HG02642 (cell line): ENCODE data around the gene KCTD15.
A peak's percentile ranks its signal among the peaks of the same experiment; 100 is the strongest.

Experiments used
- ATAC-seq: cut with Tn5 transposase; IDR thresholded peaks from one replicate; pipeline ENCODE4 v1.9.1; 2021; ENCODE audit warnings: mild to moderate bottlenecking; ENCODE audit not compliant: unreplicated experiment, poor library complexity

Gene KCTD15

DNA sequence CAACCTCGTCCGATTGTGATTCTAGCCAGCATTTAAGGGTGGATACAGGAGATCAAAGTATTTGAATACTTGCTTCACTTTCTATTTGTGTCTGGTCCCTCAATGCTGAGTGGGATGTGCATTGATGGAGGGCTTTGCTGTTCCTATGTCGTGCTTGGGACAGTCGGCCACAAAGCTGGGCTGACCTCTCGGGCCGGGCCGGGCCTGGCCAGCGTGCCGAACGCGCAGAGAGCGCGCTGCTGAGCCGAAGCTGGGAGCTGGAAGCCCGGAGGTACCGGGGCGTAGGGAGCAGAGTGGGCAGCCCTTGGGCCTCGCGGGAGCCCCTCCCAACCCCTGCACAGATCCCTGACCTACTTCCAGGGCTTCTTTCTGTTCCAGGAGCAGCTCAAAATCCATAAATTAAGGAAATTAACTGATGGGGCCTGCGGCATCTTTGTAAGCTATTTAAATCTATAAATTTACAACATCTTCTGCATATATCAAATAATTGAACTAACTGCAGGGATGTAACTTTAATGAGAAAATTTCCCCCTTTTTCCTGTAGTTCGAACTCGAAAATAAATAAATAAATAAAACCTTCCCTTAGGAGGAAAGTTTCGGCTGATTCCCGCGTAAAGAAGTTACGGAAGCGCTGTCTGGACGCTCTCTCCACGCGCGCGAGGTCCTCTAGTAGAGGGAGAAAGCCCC, 1.8 kb upstream of the KCTD15 start:
- no peak for ATAC-seq

DNA sequence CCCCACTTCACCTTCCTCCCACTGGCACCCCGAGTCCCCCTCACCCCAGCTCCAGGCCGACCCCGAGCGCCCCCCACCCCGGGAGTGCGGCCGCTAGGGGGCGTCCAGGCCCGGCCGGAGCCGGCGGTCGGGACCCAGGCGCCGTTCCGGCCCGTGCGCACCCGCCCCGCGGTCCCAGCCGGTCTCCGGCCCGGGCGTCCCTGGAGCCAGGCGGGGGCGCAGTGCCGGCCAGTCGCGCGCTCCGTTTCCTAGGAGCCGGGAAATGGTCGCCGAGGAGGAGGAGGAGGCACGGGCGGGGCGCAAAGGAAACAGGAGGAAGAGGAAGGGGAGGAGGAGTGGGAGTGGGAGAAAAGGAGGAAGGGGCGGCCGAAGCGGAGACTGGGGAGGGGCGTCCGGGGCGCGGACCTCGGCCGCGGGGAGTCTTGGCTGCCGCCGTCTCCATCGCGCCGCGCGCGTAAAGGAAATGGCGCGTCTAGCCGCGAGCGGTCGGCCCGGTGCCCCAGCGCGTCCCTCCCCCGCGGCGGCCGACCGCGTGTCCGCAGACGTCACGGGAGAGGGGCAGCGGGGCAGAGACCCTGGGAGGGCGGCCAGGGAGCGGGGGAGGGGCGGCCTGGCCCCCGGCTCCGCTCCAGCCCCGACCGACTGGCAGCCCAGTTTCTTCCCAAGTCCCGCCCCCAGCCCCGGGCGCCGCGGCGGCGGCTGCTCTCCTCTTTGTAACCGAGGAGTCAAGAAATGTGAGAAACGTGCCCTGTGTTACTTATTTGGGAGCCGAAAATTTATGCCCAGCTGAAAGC, 1.1 kb upstream of the KCTD15 start:
- peak; percentile 55 for ATAC-seq

DNA sequence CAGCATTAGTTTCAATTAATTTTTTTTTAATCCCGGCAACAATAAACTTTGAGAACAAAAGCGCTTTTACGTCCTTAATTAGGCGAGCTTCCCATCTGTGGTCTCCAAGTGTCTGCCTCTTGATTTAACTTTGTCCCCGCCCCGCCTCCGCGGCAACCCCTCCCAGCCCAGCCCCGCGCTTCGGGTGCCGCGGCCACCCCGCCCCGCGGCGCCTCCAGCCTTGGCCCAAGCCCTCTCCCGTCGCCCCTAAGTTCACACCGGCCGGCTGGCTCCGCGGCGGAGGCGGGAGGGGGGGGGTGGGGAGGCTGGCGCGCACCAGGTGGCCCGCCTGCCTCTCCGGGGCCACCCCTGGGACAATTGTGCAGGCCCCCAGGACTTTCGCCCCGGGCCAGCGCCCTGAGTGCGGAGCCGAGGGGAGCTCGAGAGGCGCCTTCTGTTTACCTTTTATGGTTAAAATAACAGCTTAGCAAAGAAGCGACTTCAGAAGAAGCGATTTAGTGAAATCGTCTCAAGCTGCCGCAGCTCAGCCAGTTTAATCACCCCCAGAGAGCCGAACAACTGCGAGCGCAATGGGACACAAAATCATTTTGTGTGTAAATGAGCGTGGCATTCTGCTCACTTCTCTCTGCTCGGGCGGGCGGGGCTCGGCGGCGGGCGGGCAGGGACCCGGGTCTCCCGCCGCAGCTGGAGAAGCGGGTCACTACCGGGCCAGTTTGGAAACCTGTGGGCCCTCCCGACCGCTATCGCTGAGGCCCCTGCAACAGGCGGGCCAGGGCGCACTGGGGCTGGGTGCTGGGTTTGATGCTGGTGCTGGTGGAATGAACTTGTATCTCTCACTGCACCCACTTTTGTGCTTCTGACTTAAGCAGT, 1.4 kb downstream of the KCTD15 start:
- ATAC-seq: no peak

DNA sequence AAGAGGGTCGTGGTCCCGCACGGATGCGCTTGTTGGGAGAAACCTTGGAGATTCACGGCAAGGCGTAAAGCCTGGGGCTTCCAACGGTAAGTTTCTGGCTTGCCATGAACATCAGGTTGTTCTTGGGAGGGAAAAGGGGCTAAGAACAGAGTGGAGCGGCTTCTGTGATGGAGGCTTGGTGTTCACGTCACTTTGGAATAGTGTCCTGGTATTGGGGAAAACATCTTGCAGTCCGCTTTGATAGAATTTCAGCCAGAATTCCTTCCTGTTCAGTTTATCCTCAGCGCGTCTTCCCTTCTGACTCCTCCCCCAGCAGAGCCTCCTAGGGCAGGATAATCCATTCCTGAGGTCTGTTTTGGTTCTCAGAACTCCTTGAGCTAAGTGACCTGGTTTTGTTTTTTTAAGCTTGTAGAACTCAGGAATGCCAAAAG, 2.0 kb downstream of the KCTD15 start:
- no peak for ATAC-seq

DNA sequence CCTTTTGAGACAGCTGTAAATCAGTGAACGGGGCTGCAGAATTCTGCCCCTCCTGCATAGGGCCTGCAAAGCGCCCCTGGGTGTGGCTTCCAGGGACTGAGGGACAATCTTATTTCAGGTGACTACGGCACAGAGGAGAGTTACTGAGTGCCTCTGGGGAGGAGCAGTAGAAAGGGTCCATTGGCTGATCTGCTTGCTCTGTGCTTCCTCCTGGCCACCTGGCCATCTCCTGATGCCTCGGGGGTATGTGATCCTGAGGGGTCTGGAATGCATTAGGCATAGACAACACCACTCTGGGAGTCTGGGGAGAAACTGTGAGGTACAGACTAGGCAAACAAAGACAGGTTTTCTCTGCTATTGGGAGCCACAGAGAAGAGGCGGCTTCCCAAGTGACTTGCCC, 2.8 kb downstream of the KCTD15 start:
- no peak for ATAC-seq

DNA sequence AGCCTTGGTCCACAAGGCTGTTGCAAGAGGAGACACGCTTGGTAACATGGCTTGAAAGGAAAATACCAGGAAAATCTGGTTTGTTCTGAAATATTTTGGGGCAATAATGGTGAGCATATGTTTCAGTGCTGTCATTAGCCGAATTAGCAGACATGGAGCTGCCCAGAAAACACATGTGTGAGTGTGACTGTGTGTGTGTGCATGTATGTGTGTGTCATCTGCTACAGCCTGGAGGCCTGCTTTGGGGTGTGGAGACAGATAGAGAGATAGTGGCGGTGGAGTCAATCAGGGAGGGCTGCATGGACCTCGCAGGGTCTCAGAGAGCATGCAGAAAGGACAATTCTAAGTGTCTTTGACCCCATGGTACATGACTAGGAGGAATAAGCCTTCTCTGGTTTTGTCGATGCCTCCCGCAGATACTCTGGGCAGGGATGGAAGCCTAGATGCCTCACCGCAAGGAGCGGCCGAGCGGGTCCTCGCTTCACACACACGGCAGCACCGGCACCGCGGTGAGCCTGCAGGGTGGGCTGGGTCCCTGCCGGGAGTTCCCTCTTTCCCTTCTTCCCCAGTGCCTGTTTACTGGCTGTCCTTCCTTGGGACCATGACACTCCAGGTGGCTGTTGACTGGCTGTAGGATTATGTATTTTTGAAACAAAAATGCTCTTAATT, 3.5 kb downstream of the KCTD15 start:
- no peak for ATAC-seq

DNA sequence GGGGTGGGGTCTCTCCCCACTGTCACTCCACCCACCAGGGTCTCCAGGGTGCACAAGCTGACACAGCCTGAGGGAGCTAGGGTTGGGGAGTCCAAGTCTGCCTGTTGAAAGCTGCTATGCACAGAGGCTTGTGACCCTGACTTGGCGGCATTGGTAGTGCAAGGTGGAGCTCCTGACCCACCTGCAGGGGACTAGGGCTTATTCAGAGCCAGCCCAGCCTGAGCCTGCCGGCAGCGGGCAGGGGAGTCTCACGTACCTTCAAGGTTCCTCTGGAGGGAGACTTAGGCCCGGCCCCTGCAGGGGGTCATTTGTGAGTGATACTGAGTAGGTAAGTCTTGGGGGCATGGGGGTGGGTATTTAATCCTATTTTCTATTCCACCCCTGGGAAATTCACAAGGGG, 4.7 kb downstream of the KCTD15 start:
- no peak for ATAC-seq

DNA sequence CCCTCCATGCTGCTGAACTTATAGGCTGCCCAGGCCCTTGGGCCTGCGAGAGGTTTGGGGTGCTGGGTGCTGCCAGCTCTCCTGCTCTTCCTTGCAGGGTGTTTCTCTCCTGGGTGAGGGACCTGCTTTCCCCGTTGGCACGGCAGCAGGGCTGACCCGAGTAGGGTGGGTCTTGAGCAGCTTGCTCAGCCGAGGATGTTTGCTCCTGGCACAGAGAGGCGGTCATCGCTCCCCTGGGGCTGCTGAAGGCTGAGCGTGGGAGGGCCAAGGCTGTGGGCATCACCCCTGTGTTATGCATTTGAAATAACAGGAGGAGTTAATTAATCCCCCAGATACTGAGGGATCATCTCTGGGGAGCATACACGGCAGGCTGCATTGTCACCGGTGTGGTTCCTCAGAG, 5.3 kb downstream of the KCTD15 start:
- no peak for ATAC-seq

DNA sequence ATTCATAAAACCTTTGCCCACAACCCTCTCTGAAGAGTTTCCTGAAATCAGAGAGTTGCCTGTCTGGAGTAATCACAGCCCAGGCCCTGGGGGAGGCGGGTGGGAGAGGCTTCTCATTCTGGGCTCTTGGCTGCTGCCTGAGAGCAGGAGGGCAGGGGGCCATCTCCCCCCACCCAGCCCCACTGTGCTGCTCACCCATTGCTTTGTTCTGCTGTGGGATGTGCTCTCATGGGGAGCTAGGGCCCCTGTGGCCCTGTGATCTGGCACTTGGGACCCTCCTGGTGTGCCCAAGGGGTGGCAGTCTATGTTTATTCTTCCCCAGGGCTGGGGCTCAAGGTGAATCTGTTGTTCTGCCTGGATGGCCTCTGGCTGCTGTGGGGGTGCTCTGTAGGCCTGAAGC, 6.1 kb downstream of the KCTD15 start:
- ATAC-seq: no peak

DNA sequence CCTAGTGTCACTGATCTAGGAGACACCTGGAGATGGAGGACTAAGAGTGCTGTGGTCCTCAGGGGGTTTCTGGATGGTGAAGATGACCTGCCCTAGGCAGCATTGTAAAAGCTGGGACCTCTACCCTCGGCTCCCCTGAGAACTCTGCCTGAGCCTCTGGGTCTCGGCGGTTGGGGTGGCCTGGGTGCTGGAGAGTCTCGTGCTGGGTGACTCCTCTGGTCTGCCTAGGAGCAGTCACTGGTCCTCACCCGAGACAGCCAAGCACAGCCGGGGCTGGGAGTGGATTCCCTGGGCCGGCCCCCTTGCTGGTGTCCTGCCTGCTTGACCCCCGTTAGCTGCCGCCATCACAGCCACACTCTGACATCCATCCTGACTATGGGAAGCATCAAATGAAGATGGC, 6.7 kb downstream of the KCTD15 start:
- ATAC-seq: no peak

DNA sequence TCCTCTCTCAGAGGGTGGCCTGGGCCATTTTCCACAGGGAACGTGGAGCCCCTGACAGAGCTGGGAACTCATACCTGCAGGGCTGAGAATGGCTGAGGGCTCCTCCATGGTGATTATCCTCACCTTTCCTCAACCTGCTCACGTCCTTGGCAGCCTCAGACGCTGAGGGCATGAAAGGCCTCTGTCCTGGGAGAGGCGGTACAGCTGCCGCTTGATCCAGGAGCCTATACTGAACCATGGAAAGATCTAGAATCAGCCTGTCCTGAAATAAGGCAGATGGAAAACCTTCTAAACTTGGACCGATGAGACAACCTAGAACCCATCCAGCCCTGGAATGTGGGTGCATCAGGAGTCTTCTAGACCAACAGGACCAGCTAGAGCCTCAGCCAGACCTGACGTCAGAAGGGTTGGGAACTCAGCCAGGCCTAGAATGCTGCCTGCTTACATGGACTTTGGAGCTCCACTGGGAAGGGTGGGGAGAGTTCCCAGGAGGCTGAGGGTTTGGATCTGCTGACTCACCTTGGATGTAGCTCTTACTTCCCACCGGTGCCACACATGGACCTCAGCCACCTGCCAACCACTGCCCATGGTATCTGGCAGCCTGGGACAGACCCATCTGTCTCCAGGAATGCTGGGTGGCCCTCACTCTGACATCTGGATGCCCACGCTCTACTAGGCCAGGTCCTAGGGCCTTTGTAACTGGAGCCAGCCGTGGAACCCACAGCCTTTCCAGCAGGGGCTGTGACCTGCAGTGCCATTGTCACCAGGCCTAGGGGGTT, 7.5 kb downstream of the KCTD15 start:
- no peak for ATAC-seq

DNA sequence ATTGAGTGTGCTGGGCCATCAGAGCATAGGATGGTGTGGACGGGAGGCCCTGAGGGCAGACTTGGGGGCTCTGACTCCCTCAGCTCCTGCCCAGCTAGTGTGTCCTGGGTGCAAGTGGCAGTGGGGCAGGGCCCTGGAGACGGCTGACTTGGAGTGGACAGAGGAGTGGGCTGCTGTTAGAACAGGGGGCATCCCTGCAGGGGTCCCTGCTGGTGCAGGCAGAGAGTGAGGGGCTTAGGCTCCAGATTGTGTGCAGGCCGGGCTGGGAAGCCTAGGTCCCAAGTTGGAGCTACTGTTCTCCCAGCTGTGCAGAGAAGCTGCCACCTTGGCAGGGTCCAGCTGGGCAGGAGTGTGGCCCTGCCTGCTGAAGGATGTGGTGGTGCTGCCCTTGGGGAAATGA, 8.6 kb downstream of the KCTD15 start:
- ATAC-seq: no peak

DNA sequence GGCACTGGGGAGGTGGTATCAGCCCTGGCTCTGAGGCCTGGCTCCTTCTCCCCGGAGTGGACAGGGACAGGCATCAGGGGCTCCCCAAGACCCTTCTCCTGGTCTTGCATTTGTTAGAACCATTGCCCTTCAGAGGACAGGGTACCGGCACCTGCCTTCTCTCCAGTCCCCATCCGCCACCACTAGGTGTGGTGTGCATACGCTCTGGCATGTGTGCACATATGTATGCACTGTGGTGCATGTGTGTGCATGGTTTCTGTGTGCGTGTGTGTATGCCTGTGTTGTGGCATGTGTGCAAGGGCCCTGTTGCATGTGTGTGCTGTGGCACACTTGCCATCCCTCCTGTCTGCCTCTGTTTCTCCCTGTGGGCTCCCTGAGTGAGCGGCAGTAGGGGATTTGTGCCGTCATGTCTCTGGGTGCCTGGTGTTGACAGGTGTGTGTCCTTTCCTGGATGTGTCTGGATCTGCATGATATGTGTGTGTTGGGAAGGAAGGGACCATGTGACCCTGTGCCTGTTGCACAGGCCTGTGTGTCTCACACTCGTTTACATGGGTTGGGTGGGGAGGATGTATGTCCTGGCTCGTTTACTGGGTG, 9.3 kb downstream of the KCTD15 start:
- no peak for ATAC-seq

DNA sequence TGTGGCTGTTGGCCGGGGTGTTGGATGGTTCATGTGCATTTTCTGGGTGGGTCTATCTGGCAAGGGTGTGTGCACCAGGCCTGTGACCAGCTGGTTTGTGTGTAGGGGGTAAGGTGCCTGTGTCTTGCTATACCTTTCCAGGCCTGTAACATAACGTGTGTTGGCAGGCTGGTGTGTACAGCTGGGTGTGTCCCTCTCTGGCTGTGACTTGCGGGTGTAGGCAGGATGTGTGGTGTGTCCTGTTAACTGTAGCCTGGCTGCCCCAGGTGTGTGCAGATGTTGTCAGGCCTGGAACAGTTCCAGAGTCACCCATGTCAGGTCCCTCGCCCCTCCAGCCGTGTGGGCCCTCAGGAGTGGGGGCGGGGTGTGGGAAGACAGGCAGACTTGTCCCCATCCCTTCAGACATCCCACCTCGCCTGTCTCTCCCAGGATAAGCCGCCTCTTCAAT, 9.8 kb downstream of the KCTD15 start:
- no peak for ATAC-seq

DNA sequence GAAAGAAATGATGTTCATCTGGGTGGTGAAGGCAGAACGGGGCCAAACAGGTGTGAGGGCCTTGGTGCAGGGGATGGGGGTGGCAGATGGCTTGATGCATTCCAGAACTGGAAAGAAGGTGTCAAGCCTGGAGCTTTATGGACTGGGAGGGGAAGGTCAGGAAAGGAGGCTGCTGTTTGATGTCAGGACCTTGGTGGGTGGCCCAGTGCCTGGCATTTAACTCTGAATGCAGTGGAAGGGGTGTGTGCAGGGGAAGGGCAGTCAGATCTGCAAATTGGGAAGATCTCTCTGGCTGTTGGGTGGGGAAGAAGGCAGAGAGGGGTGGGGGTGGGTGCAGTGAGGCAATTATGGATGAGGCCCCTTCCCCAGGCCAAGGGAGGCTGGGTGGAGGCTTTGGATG, 11.7 kb downstream of the KCTD15 start:
- no peak for ATAC-seq

DNA sequence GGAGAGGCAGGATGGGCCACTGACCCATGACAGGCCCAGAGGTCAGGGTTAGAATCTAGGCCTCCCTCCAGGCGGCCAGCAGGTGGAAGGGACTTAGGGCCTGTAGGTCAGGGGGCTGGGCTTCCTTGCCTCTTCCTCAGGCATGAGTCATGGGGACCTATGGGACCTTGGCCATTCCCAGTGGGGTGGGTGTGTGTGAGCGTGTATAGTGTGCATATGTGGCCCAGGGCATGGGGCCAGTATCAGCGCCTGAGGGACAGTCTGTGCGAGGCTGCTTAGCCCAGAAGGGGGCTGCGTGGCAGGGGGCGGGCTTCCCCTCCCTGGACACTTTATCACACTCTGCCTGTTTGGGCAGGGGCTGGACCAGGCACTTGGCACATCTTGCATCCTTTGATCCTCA, 13.3 kb downstream of the KCTD15 start:
- ATAC-seq: no peak

DNA sequence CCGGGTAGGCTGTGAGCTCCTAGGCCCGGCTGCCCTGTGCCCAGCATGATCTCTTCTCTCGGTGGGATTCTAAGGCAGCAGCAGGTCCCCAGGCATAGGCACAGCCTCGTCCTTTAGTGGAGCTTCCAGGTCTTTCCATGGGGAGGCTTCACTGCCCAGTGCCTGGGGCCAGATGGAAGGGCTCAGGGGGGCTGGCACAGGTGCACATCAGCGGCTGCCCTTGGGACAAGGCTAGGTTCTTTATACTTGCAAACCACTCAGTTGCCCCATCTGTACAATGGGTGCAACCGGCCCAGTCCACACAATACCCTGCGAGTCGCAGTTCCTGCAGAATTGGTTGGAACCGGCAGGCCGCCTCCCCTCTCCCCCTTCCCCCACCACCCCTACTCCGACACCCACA, 14.2 kb downstream of the KCTD15 start:
- no peak for ATAC-seq

DNA sequence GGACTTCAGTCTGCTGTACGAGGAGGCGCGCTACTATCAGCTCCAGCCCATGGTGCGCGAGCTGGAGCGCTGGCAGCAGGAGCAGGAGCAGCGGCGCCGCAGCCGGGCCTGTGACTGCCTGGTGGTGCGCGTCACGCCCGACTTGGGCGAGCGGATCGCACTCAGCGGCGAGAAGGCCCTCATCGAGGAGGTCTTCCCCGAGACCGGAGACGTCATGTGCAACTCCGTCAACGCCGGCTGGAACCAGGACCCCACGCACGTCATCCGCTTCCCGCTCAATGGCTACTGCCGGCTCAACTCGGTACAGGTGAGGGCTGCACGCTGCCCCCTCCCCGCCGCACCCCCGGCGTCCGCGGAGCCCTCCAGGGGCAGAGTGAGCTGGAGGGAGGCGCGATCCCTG, 14.6 kb downstream of the KCTD15 start:
- no peak for ATAC-seq

DNA sequence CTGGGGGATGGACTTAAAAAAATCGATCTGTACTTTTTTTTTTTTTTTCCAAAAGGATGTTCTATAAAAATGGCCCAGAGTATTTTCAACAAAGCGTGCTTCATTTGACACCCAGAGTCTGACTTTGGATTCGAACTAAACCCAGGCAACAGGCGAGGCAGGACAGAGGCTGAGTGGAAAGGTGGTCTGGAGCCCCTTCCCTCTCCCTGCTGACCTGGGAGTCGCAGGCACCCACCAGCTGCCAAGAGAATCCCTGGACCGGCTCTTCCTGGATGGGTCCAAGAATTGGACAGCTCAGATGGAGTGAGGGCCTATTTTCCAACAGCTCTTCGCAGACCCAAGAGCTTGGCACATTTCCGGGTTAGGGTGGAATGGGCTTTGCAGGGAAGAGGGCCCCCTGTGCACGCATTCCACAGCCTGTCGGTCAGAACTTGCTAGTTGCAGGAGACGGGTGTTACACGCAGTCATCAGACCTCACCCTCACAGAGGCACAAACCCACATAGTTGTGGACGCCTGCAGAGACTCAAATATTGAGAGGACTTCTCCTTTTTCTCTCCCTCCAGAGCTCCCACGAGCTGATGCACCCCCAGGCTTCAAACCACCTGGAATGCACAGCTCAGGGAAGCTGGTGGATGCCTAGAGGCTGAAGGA, 15.2 kb downstream of the KCTD15 start:
- no peak for ATAC-seq
